ENCODE data around the gene RNF166.

DNA sequence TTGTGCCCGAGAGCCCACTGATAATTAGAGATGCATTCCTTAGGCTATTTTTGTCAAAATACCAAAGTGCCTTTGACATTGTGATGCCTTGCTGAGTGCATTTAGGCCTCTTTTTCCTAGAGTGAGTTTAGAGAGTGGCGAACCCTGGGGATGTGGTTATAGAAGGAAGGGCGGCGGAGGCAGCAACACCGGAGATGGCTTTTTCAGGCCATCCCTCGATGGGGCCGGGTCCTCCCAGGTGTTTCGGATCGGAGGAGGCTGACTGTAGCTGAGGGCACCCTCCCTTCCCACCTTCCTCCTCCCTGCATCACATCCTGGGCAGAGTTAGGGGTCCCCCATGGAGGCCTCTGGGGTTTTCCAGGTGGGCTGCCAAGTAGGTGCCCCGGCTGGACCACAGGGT lies 13.3 kb downstream of the RNF166 start:
- TF ChIP-seq, protein P1, sequence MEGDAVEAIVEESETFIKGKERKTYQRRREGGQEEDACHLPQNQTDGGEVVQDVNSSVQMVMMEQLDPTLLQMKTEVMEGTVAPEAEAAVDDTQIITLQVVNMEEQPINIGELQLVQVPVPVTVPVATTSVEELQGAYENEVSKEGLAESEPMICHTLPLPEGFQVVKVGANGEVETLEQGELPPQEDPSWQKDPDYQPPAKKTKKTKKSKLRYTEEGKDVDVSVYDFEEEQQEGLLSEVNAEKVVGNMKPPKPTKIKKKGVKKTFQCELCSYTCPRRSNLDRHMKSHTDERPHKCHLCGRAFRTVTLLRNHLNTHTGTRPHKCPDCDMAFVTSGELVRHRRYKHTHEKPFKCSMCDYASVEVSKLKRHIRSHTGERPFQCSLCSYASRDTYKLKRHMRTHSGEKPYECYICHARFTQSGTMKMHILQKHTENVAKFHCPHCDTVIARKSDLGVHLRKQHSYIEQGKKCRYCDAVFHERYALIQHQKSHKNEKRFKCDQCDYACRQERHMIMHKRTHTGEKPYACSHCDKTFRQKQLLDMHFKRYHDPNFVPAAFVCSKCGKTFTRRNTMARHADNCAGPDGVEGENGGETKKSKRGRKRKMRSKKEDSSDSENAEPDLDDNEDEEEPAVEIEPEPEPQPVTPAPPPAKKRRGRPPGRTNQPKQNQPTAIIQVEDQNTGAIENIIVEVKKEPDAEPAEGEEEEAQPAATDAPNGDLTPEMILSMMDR (IDR thresholded peaks at IDR 0.05), result no peak
- no peak for TF ChIP-seq POLR2A (IDR thresholded peaks at IDR 0.05)
